ENCODE data around the gene SNX13. TPM values are rescaled to one million over a fixed set of nuclear protein-coding genes. Genes with fewer than 3 reads are reported as not detected.

The SNX13 gene
- total and polyA plus RNA-seq, 2 donors (not counting 3 experiments of a cell fraction or from before 2014, with no cell fraction given), result 6.1 to 28.5 TPM

- ChIA-PET CTCF (interaction anchor here (0.9 to 1.4 kb wide), 3 partner anchors 82 to 93 kb away, joined by 3 to 6 read pairs (median 4); no protein-coding TSS in a partner anchor), POLR2A (no interaction called here)
- Histone ChIP-seq H3K27ac (ENCODE audit: insufficient read depth, low read depth, low read length) (no peak overlapping the region), H3K27me3 (ENCODE audit: control insufficient read depth in 2 of 2, insufficient read depth in 2 of 2, low read length in 2 of 2) (no peaks in the 10 kb centered on the region), H3K9ac (replicated peaks; ENCODE audit: extremely low read depth, insufficient read depth, low read length) (no peak overlapping the region), H3K4me2 (ENCODE audit: insufficient read depth, low read length) (no peak overlapping the region), H2AFZ (ENCODE audit: low read depth, low read length) (no peak overlapping the region), H3K4me3 (replicated peaks in 1 of 3; ENCODE audit: insufficient read depth in 1 of 3, low read depth in 1 of 3, low read length in 3 of 3) (no peak overlapping the region), H3K4me1 (ENCODE audit: control insufficient read depth, extremely low read depth, insufficient read depth, low read length) (no peaks in the 10 kb centered on the region), H3K79me2 (ENCODE audit: control insufficient read depth, insufficient read depth, low read length) (no peaks in the 10 kb centered on the region), H3K36me3 (ENCODE audit: control insufficient read depth in 2 of 2, extremely low read depth in 1 of 2, insufficient read depth in 2 of 2, low read length in 2 of 2) (peaks cover 0 to 2% of the 10 kb centered on the region in 2 experiments), H3K9me1 (replicated peaks; ENCODE audit: control insufficient read depth, extremely low read depth, insufficient read depth, low read length) (no peaks in the 10 kb centered on the region), H3K9me3 (replicated peaks; ENCODE audit: control insufficient read depth, insufficient read depth, low read length) (peaks cover 2% of the 10 kb centered on the region), H4K20me1 (replicated peaks; ENCODE audit: control insufficient read depth, extremely low read depth, insufficient read depth, low read length) (no peaks in the 10 kb centered on the region)
- intact Hi-C loops (cut with micrococcal nuclease), result no loop called here
- DNase-seq (ENCODE audit: low read depth, low spot score) (no peak), FAIRE-seq (no peak)
- dilution Hi-C loops (cut with MboI; ENCODE audit: extremely low pct_ligation_motif_present, low sequenced_read_pairs), result no loop called here
- no peak for TF ChIP-seq EZH2 (IDR thresholded peaks at IDR 0.05; ENCODE audit: borderline replicate concordance, low read depth, low read length, severe bottlenecking)
- TF ChIP-seq MAX (IDR thresholded peaks at IDR 0.05; ENCODE audit: insufficient read depth, insufficient read length), result no peak
- TF ChIP-seq FOS (IDR thresholded peaks at IDR 0.05; ENCODE audit: borderline replicate concordance, insufficient read depth, low read length), result no peak
- no peak for TF ChIP-seq POLR2AphosphoS5 (IDR thresholded peaks at IDR 0.05; ENCODE audit: insufficient read depth, low read depth, low read length)
- TF ChIP-seq GATA2 (IDR thresholded peaks at IDR 0.05; ENCODE audit: insufficient read depth, insufficient read length, low read depth, low read length), result no peak
- no TSS peak for BruUV-seq (replicated peaks)
Observed at GRCh38 chr7:17855202-17855601, 85.1 kb downstream of the SNX13 start.

GRCh38 chr7:17854261-17855047 lies 85.8 kb downstream of the SNX13 start:
- Histone ChIP-seq H3K4me3 (replicated peaks in 1 of 3; ENCODE audit: insufficient read depth in 1 of 3, low read depth in 1 of 3, low read length in 3 of 3) (no peak overlapping the region), H3K9me3 (replicated peaks; ENCODE audit: control insufficient read depth, insufficient read depth, low read length) (peaks cover 2% of the 10 kb centered on the region), H3K27me3 (ENCODE audit: control insufficient read depth in 2 of 2, insufficient read depth in 2 of 2, low read length in 2 of 2) (no peaks in the 10 kb centered on the region), H2AFZ (ENCODE audit: low read depth, low read length) (no peak overlapping the region), H3K79me2 (ENCODE audit: control insufficient read depth, insufficient read depth, low read length) (no peaks in the 10 kb centered on the region), H3K4me1 (ENCODE audit: control insufficient read depth, extremely low read depth, insufficient read depth, low read length) (no peaks in the 10 kb centered on the region), H3K9me1 (replicated peaks; ENCODE audit: control insufficient read depth, extremely low read depth, insufficient read depth, low read length) (no peaks in the 10 kb centered on the region), H3K27ac (ENCODE audit: insufficient read depth, low read depth, low read length) (no peak overlapping the region), H4K20me1 (replicated peaks; ENCODE audit: control insufficient read depth, extremely low read depth, insufficient read depth, low read length) (no peaks in the 10 kb centered on the region), H3K36me3 (ENCODE audit: control insufficient read depth in 2 of 2, extremely low read depth in 1 of 2, insufficient read depth in 2 of 2, low read length in 2 of 2) (peaks cover 0 to 2% of the 10 kb centered on the region in 2 experiments), H3K4me2 (ENCODE audit: insufficient read depth, low read length) (no peak overlapping the region), H3K9ac (replicated peaks; ENCODE audit: extremely low read depth, insufficient read depth, low read length) (no peak overlapping the region)
- POLR2A ChIA-PET, result no interaction called here
- CTCF ChIA-PET, result interaction anchor here (0.9 to 1.4 kb wide), 3 partner anchors 82 to 92 kb away, joined by 3 to 6 read pairs (median 4); no protein-coding TSS in a partner anchor
- FAIRE-seq (no peak), DNase-seq (ENCODE audit: low read depth, low spot score) (no peak)
- dilution Hi-C loops (cut with MboI; ENCODE audit: extremely low pct_ligation_motif_present, low sequenced_read_pairs), result no loop called here
- intact Hi-C loops (cut with micrococcal nuclease), result no loop called here
- TF ChIP-seq POLR2AphosphoS5 (IDR thresholded peaks at IDR 0.05; ENCODE audit: insufficient read depth, low read depth, low read length) (no peak), CTCF (IDR thresholded peaks at IDR 0.05; ENCODE audit: extremely low read depth in 1 of 2, insufficient read depth in 1 of 2, low read depth in 1 of 2, low read length in 2 of 2) (no peak), GATA2 (IDR thresholded peaks at IDR 0.05; ENCODE audit: insufficient read depth, insufficient read length, low read depth, low read length) (no peak), EZH2 (IDR thresholded peaks at IDR 0.05; ENCODE audit: borderline replicate concordance, low read depth, low read length, severe bottlenecking) (no peak), MYC (IDR thresholded peaks at IDR 0.05; ENCODE audit: low read depth, low read length) (no peak), MAX (IDR thresholded peaks at IDR 0.05; ENCODE audit: insufficient read depth, insufficient read length) (no peak), JUN (IDR thresholded peaks at IDR 0.05; ENCODE audit: borderline replicate concordance, insufficient read depth, insufficient read length, low read depth) (no peak), POLR2A (IDR thresholded peaks at IDR 0.05; ENCODE audit: low read depth, low read length) (no peak), FOS (IDR thresholded peaks at IDR 0.05; ENCODE audit: borderline replicate concordance, insufficient read depth, low read length) (no peak)
- BruUV-seq (replicated peaks), result no TSS peak
